SK-N-SH treated with all-trans-retinoic acid at 6 μM for 48 hours (cell line): ENCODE results near the gene ARSG.
A peak's percentile ranks its signal among the peaks of the same experiment; 100 is the strongest.

Experiments
- ATAC-seq: fragments of 200-7000 bp; cut with Tn5 transposase; 3 replicates; pipeline ENCODE4 v1.9.1; 2020; ENCODE audit warnings: mild to moderate bottlenecking, moderate library complexity
- ARNTL ChIP-seq: fragments of 450-650 bp; formaldehyde crosslinking; IDR thresholded peaks from 2 replicates; pipeline ENCODE4 v1.5.0; 2020; ENCODE audit warnings: low read depth, mild to moderate bottlenecking, moderate library complexity, borderline replicate concordance
- BACH2 ChIP-seq: fragments of 250-450 bp; sonication (Bioruptor Pico); IDR thresholded peaks from 2 replicates; pipeline ENCODE4 v1.9.0; 2021; ENCODE audit warnings: mild to moderate bottlenecking, borderline replicate concordance
- CREB5 ChIP-seq: fragments of 250-450 bp; sonication (Bioruptor Pico); IDR thresholded peaks from 2 replicates; pipeline ENCODE4 v1.5.1; 2020; ENCODE audit warnings: low read depth, mild to moderate bottlenecking, moderate library complexity
- GLIS3 ChIP-seq: fragments of 250-450 bp; sonication (Bioruptor Pico); IDR thresholded peaks from 2 replicates; pipeline ENCODE4 v1.5.0; 2020; ENCODE audit warnings: mild to moderate bottlenecking, moderate library complexity
- ISL1 ChIP-seq: fragments of 250-450 bp; sonication (Bioruptor Pico); IDR thresholded peaks from 2 replicates; pipeline ENCODE4 v2.1.2; 2022; ENCODE audit warnings: mild to moderate bottlenecking, moderate library complexity
- OSR1 ChIP-seq: fragments of 250-450 bp; sonication (Bioruptor Pico); IDR thresholded peaks from 2 replicates; pipeline ENCODE4 v1.8.0; 2022; ENCODE audit warnings: moderate library complexity, mild to moderate bottlenecking, inconsistent platforms
- PATZ1 ChIP-seq: fragments of 250-450 bp; sonication (Bioruptor Pico); IDR thresholded peaks from 2 replicates; pipeline ENCODE4 v1.8.0; 2020; ENCODE audit warnings: mild to moderate bottlenecking, moderate library complexity, borderline replicate concordance
- PPARA ChIP-seq: fragments of 250-450 bp; sonication (Bioruptor Pico); IDR thresholded peaks from 2 replicates; pipeline ENCODE4 v1.5.0; 2020; ENCODE audit warnings: mild to moderate bottlenecking, borderline replicate concordance
- RARB ChIP-seq: fragments of 250-450 bp; sonication (Bioruptor Pico); IDR thresholded peaks from 2 replicates; pipeline ENCODE4 v1.8.0; 2021; ENCODE audit warnings: mild to moderate bottlenecking, moderate library complexity
- SNAI2 ChIP-seq: fragments of 250-450 bp; sonication (Bioruptor Pico); IDR thresholded peaks from 2 replicates; pipeline ENCODE4 v1.5.0; 2020; ENCODE audit warnings: mild to moderate bottlenecking, moderate library complexity
- TCF4 ChIP-seq: fragments of 250-450 bp; sonication (Bioruptor Pico); IDR thresholded peaks from 2 replicates; pipeline ENCODE4 v1.8.0; 2021; ENCODE audit warnings: mild to moderate bottlenecking, moderate library complexity, borderline replicate concordance
- TOX ChIP-seq: fragments of 250-450 bp; sonication (Bioruptor Pico); IDR thresholded peaks from 2 replicates; pipeline ENCODE4 v1.8.0; 2021; ENCODE audit warnings: mild to moderate bottlenecking, moderate library complexity, borderline replicate concordance
- ZC3H10 ChIP-seq: fragments of 250-450 bp; sonication (Bioruptor Pico); IDR thresholded peaks from 2 replicates; pipeline ENCODE4 v1.5.1; 2021; ENCODE audit warnings: mild to moderate bottlenecking, moderate library complexity
- ZFP3 ChIP-seq: fragments of 250-450 bp; sonication (Bioruptor Pico); IDR thresholded peaks from 2 replicates; pipeline ENCODE4 v1.5.0; 2020; ENCODE audit warnings: mild to moderate bottlenecking, moderate library complexity
- ZFP30 ChIP-seq: fragments of 450-650 bp; formaldehyde crosslinking; IDR thresholded peaks from 2 replicates; pipeline ENCODE4 v1.5.0; 2022; ENCODE audit warnings: mild to moderate bottlenecking, moderate library complexity
- ZNF565 ChIP-seq: fragments of 450-650 bp; formaldehyde crosslinking; conservative IDR thresholded peaks from 2 replicates; pipeline ENCODE4 v1.5.0; 2020; ENCODE audit warnings: low read depth, mild to moderate bottlenecking, moderate library complexity
- ZNF70 ChIP-seq: fragments of 450-650 bp; formaldehyde crosslinking; IDR thresholded peaks from 2 replicates; pipeline ENCODE4 v1.5.0; 2020; ENCODE audit warnings: mild to moderate bottlenecking, moderate library complexity
- ZNF8 ChIP-seq: fragments of 450-650 bp; formaldehyde crosslinking; IDR thresholded peaks from 2 replicates; pipeline ENCODE4 v1.5.0; 2020; ENCODE audit warnings: mild to moderate bottlenecking, moderate library complexity
- TF ChIP-seq, protein P1 (sequence below): fragments of 250-450 bp; sonication (Bioruptor Pico); IDR thresholded peaks from 2 replicates; pipeline ENCODE4 v1.8.0; 2021; ENCODE audit warnings: low read depth, mild to moderate bottlenecking, moderate library complexity, borderline replicate concordance
- TF ChIP-seq, protein P2 (sequence below): fragments of 250-450 bp; sonication (Bioruptor Pico); IDR thresholded peaks from 2 replicates; pipeline ENCODE4 v1.5.1; 2021; ENCODE audit warnings: mild to moderate bottlenecking, moderate library complexity
- TF ChIP-seq, protein P3 (sequence below): fragments of 250-450 bp; sonication (Bioruptor Pico); IDR thresholded peaks from 2 replicates; pipeline ENCODE4 v1.5.0; 2020; ENCODE audit warnings: mild to moderate bottlenecking, moderate library complexity

ARSG gene

GRCh38 chr17:68353111-68353521, 61.8 kb downstream of the ARSG start (continued):
- TF ChIP-seq ZNF565 (CRISPR knock-in tag), result no peak

DNA sequence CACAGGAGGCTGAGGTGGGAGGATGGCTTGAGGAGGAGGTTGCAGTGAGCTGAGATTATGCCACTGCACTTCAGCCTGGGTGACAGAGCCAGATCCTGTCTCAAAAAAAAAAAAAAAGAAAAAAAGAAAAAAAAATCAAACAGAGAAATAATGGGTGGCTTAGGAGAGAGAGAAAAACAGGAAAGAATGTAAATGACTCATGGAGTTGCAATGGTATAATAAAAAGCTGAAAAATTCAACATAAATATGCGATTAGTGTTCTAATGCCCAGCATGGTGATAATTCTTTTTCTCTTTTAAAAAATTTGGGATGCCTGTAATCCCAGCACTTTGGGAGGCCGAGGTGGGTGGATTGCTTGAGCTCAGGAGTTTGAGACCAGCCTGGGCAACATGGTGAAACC, 63.0 kb downstream of the ARSG start:
- ATAC-seq, result peak; percentile 76
- TF ChIP-seq ISL1, result peak; percentile 57

GRCh38 chr17:68355108-68355507, 63.8 kb downstream of the ARSG start:
- peak; percentile 53 for ATAC-seq

DNA sequence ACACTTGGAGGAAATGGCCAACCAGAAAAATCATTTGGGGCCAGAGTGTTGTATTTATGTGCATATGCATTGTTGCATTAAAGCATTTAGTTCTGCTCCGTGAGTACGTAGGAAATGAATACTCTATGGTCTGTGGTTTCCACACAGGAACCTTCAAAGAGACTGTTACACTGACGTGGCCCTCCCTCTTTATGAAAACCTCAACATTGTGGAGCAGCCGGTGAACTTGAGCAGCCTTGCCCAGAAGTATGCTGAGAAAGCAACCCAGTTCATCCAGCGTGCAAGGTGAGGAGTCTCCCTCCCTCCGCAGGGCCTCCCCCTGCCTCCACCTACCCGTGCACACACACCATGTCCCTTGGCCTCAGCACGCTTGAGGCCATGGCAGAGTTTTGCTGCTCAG, 65.2 kb downstream of the ARSG start:
- no peak for TF ChIP-seq ZC3H10 (CRISPR knock-in tag)
- TF ChIP-seq, protein P1, sequence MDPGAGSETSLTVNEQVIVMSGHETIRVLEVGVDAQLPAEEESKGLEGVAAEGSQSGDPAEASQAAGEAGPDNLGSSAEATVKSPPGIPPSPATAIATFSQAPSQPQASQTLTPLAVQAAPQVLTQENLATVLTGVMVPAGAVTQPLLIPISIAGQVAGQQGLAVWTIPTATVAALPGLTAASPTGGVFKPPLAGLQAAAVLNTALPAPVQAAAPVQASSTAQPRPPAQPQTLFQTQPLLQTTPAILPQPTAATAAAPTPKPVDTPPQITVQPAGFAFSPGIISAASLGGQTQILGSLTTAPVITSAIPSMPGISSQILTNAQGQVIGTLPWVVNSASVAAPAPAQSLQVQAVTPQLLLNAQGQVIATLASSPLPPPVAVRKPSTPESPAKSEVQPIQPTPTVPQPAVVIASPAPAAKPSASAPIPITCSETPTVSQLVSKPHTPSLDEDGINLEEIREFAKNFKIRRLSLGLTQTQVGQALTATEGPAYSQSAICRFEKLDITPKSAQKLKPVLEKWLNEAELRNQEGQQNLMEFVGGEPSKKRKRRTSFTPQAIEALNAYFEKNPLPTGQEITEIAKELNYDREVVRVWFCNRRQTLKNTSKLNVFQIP (CRISPR knock-in tag), result no peak
- TF ChIP-seq, protein P2, sequence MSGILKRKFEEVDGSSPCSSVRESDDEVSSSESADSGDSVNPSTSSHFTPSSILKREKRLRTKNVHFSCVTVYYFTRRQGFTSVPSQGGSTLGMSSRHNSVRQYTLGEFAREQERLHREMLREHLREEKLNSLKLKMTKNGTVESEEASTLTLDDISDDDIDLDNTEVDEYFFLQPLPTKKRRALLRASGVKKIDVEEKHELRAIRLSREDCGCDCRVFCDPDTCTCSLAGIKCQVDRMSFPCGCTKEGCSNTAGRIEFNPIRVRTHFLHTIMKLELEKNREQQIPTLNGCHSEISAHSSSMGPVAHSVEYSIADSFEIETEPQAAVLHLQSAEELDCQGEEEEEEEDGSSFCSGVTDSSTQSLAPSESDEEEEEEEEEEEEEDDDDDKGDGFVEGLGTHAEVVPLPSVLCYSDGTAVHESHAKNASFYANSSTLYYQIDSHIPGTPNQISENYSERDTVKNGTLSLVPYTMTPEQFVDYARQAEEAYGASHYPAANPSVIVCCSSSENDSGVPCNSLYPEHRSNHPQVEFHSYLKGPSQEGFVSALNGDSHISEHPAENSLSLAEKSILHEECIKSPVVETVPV (CRISPR knock-in tag), result no peak
- TF ChIP-seq ZNF8 (CRISPR knock-in tag), result no peak
- no peak for TF ChIP-seq ZNF565 (CRISPR knock-in tag)
- TF ChIP-seq GLIS3 (CRISPR knock-in tag), result no peak
- no peak for TF ChIP-seq ARNTL
- no peak for TF ChIP-seq BACH2
- TF ChIP-seq ZFP3 (CRISPR knock-in tag), result no peak
- no peak for TF ChIP-seq TOX (CRISPR knock-in tag)
- no peak for TF ChIP-seq PPARA (CRISPR knock-in tag)
- no peak for TF ChIP-seq PATZ1 (CRISPR knock-in tag)
- TF ChIP-seq, protein P3, sequence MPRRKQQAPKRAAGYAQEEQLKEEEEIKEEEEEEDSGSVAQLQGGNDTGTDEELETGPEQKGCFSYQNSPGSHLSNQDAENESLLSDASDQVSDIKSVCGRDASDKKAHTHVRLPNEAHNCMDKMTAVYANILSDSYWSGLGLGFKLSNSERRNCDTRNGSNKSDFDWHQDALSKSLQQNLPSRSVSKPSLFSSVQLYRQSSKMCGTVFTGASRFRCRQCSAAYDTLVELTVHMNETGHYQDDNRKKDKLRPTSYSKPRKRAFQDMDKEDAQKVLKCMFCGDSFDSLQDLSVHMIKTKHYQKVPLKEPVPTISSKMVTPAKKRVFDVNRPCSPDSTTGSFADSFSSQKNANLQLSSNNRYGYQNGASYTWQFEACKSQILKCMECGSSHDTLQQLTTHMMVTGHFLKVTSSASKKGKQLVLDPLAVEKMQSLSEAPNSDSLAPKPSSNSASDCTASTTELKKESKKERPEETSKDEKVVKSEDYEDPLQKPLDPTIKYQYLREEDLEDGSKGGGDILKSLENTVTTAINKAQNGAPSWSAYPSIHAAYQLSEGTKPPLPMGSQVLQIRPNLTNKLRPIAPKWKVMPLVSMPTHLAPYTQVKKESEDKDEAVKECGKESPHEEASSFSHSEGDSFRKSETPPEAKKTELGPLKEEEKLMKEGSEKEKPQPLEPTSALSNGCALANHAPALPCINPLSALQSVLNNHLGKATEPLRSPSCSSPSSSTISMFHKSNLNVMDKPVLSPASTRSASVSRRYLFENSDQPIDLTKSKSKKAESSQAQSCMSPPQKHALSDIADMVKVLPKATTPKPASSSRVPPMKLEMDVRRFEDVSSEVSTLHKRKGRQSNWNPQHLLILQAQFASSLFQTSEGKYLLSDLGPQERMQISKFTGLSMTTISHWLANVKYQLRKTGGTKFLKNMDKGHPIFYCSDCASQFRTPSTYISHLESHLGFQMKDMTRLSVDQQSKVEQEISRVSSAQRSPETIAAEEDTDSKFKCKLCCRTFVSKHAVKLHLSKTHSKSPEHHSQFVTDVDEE (CRISPR knock-in tag), result no peak
- TF ChIP-seq CREB5 (CRISPR knock-in tag), result no peak
- TF ChIP-seq TCF4 (CRISPR knock-in tag), result no peak
- no peak for TF ChIP-seq ZNF70
- no peak for TF ChIP-seq OSR1 (CRISPR knock-in tag)
- TF ChIP-seq SNAI2 (CRISPR knock-in tag), result no peak
- TF ChIP-seq RARB (CRISPR knock-in tag), result no peak
- TF ChIP-seq ZFP30 (CRISPR knock-in tag), result no peak
- no peak for ATAC-seq
